ENCODE results near the gene SRL.

DNA sequence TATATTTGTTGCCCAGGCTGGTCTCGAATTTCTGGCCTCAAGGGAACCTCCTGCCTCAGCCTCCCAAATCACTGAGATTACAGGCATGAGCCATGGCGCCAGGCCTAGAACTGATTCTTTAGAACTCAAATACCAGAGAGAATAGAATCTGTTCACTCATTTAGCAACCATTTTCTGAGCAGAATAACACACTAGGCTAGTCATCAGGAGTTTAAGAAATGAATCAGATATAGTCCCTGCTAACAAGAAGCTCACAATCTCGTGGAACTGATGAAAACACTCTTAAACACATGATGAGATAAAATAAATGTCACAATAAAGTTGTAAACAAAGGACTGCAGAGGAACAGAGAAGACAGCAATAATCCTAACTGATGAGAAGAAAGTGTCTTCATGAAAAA lies 69.8 kb downstream of the SRL start:
- TF ChIP-seq, protein P1, sequence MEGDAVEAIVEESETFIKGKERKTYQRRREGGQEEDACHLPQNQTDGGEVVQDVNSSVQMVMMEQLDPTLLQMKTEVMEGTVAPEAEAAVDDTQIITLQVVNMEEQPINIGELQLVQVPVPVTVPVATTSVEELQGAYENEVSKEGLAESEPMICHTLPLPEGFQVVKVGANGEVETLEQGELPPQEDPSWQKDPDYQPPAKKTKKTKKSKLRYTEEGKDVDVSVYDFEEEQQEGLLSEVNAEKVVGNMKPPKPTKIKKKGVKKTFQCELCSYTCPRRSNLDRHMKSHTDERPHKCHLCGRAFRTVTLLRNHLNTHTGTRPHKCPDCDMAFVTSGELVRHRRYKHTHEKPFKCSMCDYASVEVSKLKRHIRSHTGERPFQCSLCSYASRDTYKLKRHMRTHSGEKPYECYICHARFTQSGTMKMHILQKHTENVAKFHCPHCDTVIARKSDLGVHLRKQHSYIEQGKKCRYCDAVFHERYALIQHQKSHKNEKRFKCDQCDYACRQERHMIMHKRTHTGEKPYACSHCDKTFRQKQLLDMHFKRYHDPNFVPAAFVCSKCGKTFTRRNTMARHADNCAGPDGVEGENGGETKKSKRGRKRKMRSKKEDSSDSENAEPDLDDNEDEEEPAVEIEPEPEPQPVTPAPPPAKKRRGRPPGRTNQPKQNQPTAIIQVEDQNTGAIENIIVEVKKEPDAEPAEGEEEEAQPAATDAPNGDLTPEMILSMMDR (IDR thresholded peaks at IDR 0.05; ENCODE audit: low read depth, low read length): no peak
- TF ChIP-seq, protein P2, sequence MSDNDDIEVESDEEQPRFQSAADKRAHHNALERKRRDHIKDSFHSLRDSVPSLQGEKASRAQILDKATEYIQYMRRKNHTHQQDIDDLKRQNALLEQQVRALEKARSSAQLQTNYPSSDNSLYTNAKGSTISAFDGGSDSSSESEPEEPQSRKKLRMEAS (IDR thresholded peaks at IDR 0.05; ENCODE audit: low read depth, low read length): no peak
- TF ChIP-seq POLR2A (IDR thresholded peaks at IDR 0.05; ENCODE audit: extremely low read depth, insufficient read length): no peak

Data from NB4 (cell line).